ENCODE results near the gene NXPE3.

DNA sequence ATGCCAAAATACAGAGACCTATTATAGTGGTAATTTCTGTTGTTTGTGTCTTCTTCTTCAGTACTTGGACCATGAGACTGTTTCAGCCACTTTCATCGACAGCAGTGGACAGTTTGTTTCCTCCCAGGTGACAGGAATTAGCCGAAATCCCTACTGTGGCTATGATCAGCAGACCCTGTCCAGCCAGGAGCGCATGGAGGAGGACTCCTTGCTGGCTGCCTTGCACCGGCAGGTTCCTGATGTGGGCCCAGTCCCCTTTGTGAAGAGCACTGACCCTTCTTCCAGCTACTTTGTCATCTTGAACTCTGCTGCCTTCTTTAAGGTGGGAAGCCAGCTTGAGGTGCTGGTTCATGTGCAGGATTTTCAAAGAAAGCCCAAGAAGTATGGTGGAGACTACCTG is 22.2 kb downstream of the NXPE3 start:
- no peak for TF ChIP-seq CTCF (IDR thresholded peaks at IDR 0.05 in 4 of 5, conservative IDR thresholded peaks at IDR 0.05 in 1 of 5)
- TF ChIP-seq POLR2A (IDR thresholded peaks at IDR 0.05): no peak

Data from gastrocnemius medialis (tissue), 4 donors.